Liver (tissue), 10 donors: ENCODE data around the gene TBC1D5. TPM values are rescaled to one million over a fixed set of nuclear protein-coding genes. Genes with fewer than 3 reads are reported as not detected.

ENCODE experiments used
- DNase-seq: peaks from one replicate; pipeline ENCODE4 v3.0.0-alpha.2; 2017; ENCODE audit warnings: low spot score
- H3K27ac ChIP-seq, 2 donors: one replicate each; pipeline ENCODE4 v1.7.0; 2013; ENCODE audit warnings: inconsistent platforms in 2 of 2, low read length in 2 of 2, control low read depth in 1 of 2, low read depth in 1 of 2, mild to moderate bottlenecking in 1 of 2
- H3K27me3 ChIP-seq, 4 donors: one replicate each; pipeline versions ENCODE4 v1.6.1 to v1.7.0; 2013; ENCODE audit warnings: low read length in 3 of 4, inconsistent platforms in 1 of 4, mild to moderate bottlenecking in 1 of 4, moderate library complexity in 1 of 4; ENCODE audit not compliant: control insufficient read depth in 4 of 4, insufficient read depth in 4 of 4
- H3K36me3 ChIP-seq, 4 donors: one replicate each; pipeline versions ENCODE4 v1.6.1 to v1.7.0; 2013; ENCODE audit warnings: low read length in 3 of 4, mild to moderate bottlenecking in 3 of 4, low read depth in 1 of 4, moderate library complexity in 1 of 4; ENCODE audit not compliant: control insufficient read depth in 4 of 4, insufficient read depth in 3 of 4
- H3K4me1 ChIP-seq, 4 donors: one replicate each; pipeline versions ENCODE4 v1.6.1 to v1.7.0; 2013; ENCODE audit warnings: low read length in 3 of 4, mild to moderate bottlenecking in 3 of 4, moderate library complexity in 1 of 4; ENCODE audit not compliant: control insufficient read depth in 4 of 4, insufficient read depth in 4 of 4
- H3K4me3 ChIP-seq, 3 donors: one replicate each; pipeline versions ENCODE4 v1.6.1 to v1.7.0; 2013; ENCODE audit warnings: low read length in 3 of 3, control low read depth in 1 of 3, low read depth in 1 of 3, mild to moderate bottlenecking in 1 of 3
- H3K9ac ChIP-seq, 2 donors: one replicate each; pipeline ENCODE4 v1.7.0; 2013; ENCODE audit warnings: low read length in 2 of 2, mild to moderate bottlenecking in 2 of 2, moderate library complexity in 2 of 2, control low read depth in 1 of 2, low read depth in 1 of 2
- H3K9me3 ChIP-seq, 4 donors: one replicate each; pipeline versions ENCODE4 v1.6.1 to v1.7.0; 2013; ENCODE audit warnings: low read length in 3 of 4; ENCODE audit not compliant: control insufficient read depth in 4 of 4
- CTCF ChIP-seq: fragments of 150-350 bp; IDR thresholded peaks from 2 replicates; pipeline ENCODE4 v1.5.1; 2017; ENCODE audit warnings: improper control_type of control experiment, low read depth, low read length; ENCODE audit not compliant: missing input control
- EGR1 ChIP-seq, 2 donors: IDR thresholded peaks; 2 replicates each; pipeline ENCODE4 v1.6.1; 2016 to 2018; ENCODE audit warnings: antibody characterized with exemption in 2 of 2, low read depth in 2 of 2
- FOXA1 ChIP-seq: IDR thresholded peaks from 2 replicates; pipeline ENCODE4 v1.6.1; 2016; ENCODE audit warnings: antibody characterized with exemption
- FOXA2 ChIP-seq: IDR thresholded peaks from 2 replicates; pipeline ENCODE4 v1.6.1; 2016; ENCODE audit warnings: antibody characterized with exemption
- GABPA ChIP-seq, 2 donors: IDR thresholded peaks in 1 of 2; conservative IDR thresholded peaks in 1 of 2; 2 replicates each; pipeline ENCODE4 v1.6.1; 2016; ENCODE audit warnings: antibody characterized with exemption in 2 of 2, mild to moderate bottlenecking in 1 of 2, moderate library complexity in 1 of 2
- HNF4A ChIP-seq, 2 donors: conservative IDR thresholded peaks; 2 replicates each; pipeline ENCODE4 v1.6.1; 2016; ENCODE audit warnings: antibody characterized with exemption in 2 of 2, mild to moderate bottlenecking in 2 of 2
- HNF4G ChIP-seq: IDR thresholded peaks from 2 replicates; pipeline ENCODE4 v1.6.1; 2016; ENCODE audit warnings: antibody characterized with exemption
- MAX ChIP-seq: IDR thresholded peaks from 2 replicates; pipeline ENCODE4 v1.6.1; 2016; ENCODE audit warnings: antibody characterized with exemption
- NR2F2 ChIP-seq: IDR thresholded peaks from 2 replicates; pipeline ENCODE4 v1.6.1; 2016; ENCODE audit warnings: antibody characterized with exemption
- RAD21 ChIP-seq, 2 donors: IDR thresholded peaks; 2 replicates each; pipeline ENCODE4 v1.6.1; 2016; ENCODE audit warnings: antibody characterized with exemption in 2 of 2, mild to moderate bottlenecking in 2 of 2
- SP1 ChIP-seq: IDR thresholded peaks from 2 replicates; pipeline ENCODE4 v1.6.1; 2018; ENCODE audit warnings: antibody characterized with exemption, mild to moderate bottlenecking
- YY1 ChIP-seq: IDR thresholded peaks from 2 replicates; pipeline ENCODE4 v1.6.1; 2016; ENCODE audit warnings: antibody characterized with exemption, mild to moderate bottlenecking
- ZBTB33 ChIP-seq: IDR thresholded peaks from 2 replicates; pipeline ENCODE4 v1.6.1; 2016; ENCODE audit warnings: antibody characterized with exemption
- WGBS: extraction: QIAGEN DNeasy Blood & Tissue Kit; methylation state at CpG from one replicate; pipeline ENCODE4 v1.1.7; 2013; 5-methylcytosine and 5-hydroxymethylcytosine counted together
- polyA plus RNA-seq, 2 donors: library from polyadenylated mRNA; stranded (reverse) in 1 of 2; unstranded in 1 of 2; fragments of 200-250 nt in 1 of 2; fragments of >200 nt in 1 of 2; fragmentation: Nextera tagmentation in 1 of 2; extraction: Ambion mirVana in 1 of 2; gene quantifications; one replicate each; pipeline versions ENCODE4 v1.2.1 to v1.2.3, GENCODE V29; 2013 to 2015
- small RNA-seq: library from RNA; depleted of rRNA; stranded (forward); fragments of <200 nt; gene quantifications from one replicate; pipeline ENCODE3, GENCODE V24; 2014
- total RNA-seq, 2 donors: library from RNA; depleted of rRNA; stranded (reverse); fragments of >200 nt; gene quantifications; one replicate each; pipeline ENCODE4 v1.2.3, GENCODE V29; 2014
- donor health status: healthy.
- donor health status: healthy.
- donor health status: healthy.
- donor health status: healthy.
- donor health status: healthy.

TBC1D5 gene
- total and polyA plus RNA-seq, 4 donors: 9.1 to 45.6 (median 25.6) TPM

- TF ChIP-seq RAD21 (IDR thresholded peaks at IDR 0.05): no peak
- no peak for TF ChIP-seq FOXA2
- no peak for TF ChIP-seq EGR1 (IDR thresholded peaks at IDR 0.05; ENCODE audit: low read depth in 2 of 2)
- TF ChIP-seq HNF4A (conservative IDR thresholded peaks at IDR 0.05): no peak
- TF ChIP-seq ZBTB33: no peak
- TF ChIP-seq FOXA1: no peak
- no peak for TF ChIP-seq GABPA (IDR thresholded peaks at IDR 0.05 in 1 of 2, conservative IDR thresholded peaks at IDR 0.05 in 1 of 2)
- TF ChIP-seq MAX: no peak
- TF ChIP-seq YY1: no peak
Observed at GRCh38 chr3:17115186-17115585, 627.2 kb downstream of the TBC1D5 start (continued).

- Histone ChIP-seq H3K27ac (no peak overlapping the region), H3K27me3 (no peaks in the 10 kb centered on the region), H3K4me1 (no peaks in the 10 kb centered on the region), H3K9me3 (no peaks in the 10 kb centered on the region), H3K36me3 (no peaks in the 10 kb centered on the region), H3K4me3 (no peak overlapping the region), H3K9ac (no peak overlapping the region)
- TF ChIP-seq YY1 (no peak), FOXA1 (no peak), SP1 (no peak), GABPA (IDR thresholded peaks at IDR 0.05 in 1 of 2, conservative IDR thresholded peaks at IDR 0.05 in 1 of 2) (no peak), EGR1 (IDR thresholded peaks at IDR 0.05; ENCODE audit: low read depth in 2 of 2) (no peak), FOXA2 (no peak), HNF4A (conservative IDR thresholded peaks at IDR 0.05) (no peak), NR2F2 (no peak), HNF4G (no peak)
- 81% methylated on average over 3 of the region's 3 CpGs for WGBS
- DNase-seq: no peak
Observed at GRCh38 chr3:17111586-17111985, 630.8 kb downstream of the TBC1D5 start.

- no peak for DNase-seq
- Histone ChIP-seq H3K36me3 (no peaks in the 10 kb centered on the region), H3K27ac (no peak overlapping the region), H3K4me3 (no peak overlapping the region), H3K9ac (no peak overlapping the region), H3K4me1 (no peaks in the 10 kb centered on the region), H3K27me3 (no peaks in the 10 kb centered on the region), H3K9me3 (no peaks in the 10 kb centered on the region)
- TF ChIP-seq RAD21 (IDR thresholded peaks at IDR 0.05) (no peak), HNF4G (no peak), SP1 (no peak), CTCF (no peak)
- WGBS: 66% methylated on average over 8 of the region's 8 CpGs
Observed at GRCh38 chr3:17110660-17111396, 631.6 kb downstream of the TBC1D5 start.

Small RNAs within 50 kb of the gene (small RNA-seq; reads per million reads assigned to genes)
- gene AC104451.1 (not detected), gene RNU7-10P (not detected)
